GM19455 (cell line): Measurements from ENCODE around the gene C1orf53.

Source experiments
- ATAC-seq: cut with Tn5 transposase; IDR thresholded peaks from one replicate; pipeline ENCODE4 v1.9.1; 2021; ENCODE audit not compliant: unreplicated experiment

Gene C1orf53

DNA sequence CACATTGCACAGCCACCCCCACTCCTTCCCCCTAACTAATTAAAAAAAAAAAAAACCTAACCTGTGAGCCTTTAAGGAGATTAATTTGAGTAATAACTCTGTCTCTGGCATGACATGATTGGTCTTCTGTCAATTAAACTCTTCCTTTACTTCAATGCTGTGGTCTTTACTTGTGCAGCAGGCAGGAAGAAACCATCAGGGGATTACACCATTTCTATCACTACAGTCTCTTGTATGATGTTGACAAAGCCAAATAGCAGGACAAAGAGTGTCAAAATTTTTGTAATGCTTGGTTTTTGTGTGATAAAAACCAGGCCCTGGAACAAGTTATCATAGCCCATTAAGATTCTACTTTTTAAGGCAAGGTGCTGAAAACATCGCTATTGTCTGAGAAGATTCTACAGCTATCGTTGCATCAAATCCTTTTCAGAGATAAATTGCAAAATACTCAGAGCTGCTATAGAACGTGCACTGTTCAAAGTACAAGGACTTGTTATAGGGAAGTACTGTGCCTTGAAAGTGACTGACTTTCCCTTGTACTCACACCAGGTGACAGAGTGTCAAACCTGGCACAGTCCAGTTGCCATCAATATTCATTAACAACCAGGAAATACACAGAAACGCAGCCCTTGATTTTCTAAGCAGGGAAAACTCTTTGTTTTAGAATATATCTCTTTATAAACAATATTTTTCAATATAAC is 52.4 kb downstream of the C1orf53 start:
- ATAC-seq: no peak

DNA sequence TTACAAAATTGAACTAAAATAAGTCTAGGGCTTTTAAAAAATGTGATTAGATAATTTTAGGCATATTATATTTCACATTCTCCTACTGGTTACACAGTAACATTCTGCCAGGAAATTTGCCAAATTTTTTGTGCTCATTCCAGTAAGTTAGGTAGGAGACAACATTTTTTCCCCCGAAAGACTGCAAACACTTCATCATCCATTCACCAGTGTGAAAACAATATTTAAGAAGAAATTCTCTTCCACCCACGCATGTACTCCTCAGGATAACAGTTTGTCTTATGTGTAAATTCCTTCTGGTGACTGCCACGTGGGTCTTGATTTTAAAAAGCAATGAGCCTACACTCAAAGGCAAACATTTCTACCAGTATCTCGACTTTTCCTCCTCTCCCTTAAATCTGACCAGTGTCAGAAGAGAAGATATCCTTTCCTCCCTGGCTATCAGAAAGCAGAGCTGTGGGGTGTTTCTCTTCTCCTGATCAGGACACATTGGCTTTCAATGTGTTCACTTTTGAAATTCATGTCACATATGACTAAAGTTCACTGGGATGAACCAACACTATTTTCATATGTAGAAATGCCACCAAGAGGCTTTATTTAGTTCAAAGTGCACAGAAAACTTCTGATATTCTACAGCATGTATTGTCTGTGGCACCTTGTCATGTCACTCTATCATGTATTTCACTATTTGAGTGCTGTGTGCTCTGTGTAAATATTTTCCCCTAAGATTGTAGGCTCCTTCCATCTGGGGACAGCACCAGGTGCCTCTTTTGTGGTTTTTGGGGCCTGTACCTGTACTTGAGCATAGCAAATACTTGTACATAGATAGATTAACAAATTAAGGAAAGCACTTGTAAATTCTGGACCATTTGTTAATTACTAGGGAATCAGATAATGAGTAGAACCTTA is 53.3 kb downstream of the C1orf53 start:
- no peak for ATAC-seq
